Esophagus squamous epithelium (tissue), 5 donors: ENCODE results near the gene NMNAT3. TPM values are rescaled to one million over a fixed set of nuclear protein-coding genes. Genes with fewer than 3 reads are reported as not detected.

ENCODE experiments used
- DNase-seq: peaks from one replicate; lab custom pipeline; 2025; lab: John Stamatoyannopoulos, UW
- H3K27ac ChIP-seq, 4 donors: fragments of 200-600 bp; sonication (generic); one replicate each; pipeline ENCODE4 v1.5.1; 2016 to 2019; ENCODE audit warnings: mild to moderate bottlenecking in 1 of 4
- H3K27me3 ChIP-seq, 4 donors: fragments of 200-600 bp; sonication (generic); 1 replicate in 3 of 4; 2 replicates in 1 of 4; pipeline versions ENCODE4 v1.5.1 to v1.6.0; 2017 to 2021; ENCODE audit warnings: antibody characterized with exemption in 1 of 4
- H3K36me3 ChIP-seq, 3 donors: fragments of 200-600 bp; sonication (generic); one replicate each; pipeline ENCODE4 v1.5.1; 2016 to 2019
- H3K4me1 ChIP-seq, 3 donors: fragments of 200-600 bp; sonication (generic); one replicate each; pipeline ENCODE4 v1.5.1; 2017 to 2019
- H3K4me3 ChIP-seq, 4 donors: fragments of 200-600 bp; sonication (generic); 1 replicate in 3 of 4; 2 replicates in 1 of 4; pipeline ENCODE4 v1.5.1; 2016 to 2019; ENCODE audit warnings: mild to moderate bottlenecking in 2 of 4, moderate library complexity in 1 of 4
- H3K9me3 ChIP-seq, 3 donors: fragments of 200-600 bp; sonication (generic); one replicate each; pipeline ENCODE4 v1.5.1; 2016 to 2019
- POLR2A ChIP-seq, 4 donors: fragments of 450-650 bp; IDR thresholded peaks; one replicate each; pipeline ENCODE4 v1.6.1; 2017; ENCODE audit warnings: antibody characterized with exemption in 4 of 4, mild to moderate bottlenecking in 4 of 4, moderate library complexity in 3 of 4
- WGBS, 2 donors: methylation state at CpG; one replicate each; pipeline ENCODE4 v1.1.5; 2018; 5-methylcytosine and 5-hydroxymethylcytosine counted together
- intact Hi-C: fragments of 100-400 bp; cut with DNase I; formaldehyde crosslinking; loops from one replicate; pipeline ENCODE4 v1.15.0; 2022
- total RNA-seq, 4 donors: library from RNA; depleted of rRNA; stranded (reverse); fragments of >200 nt; gene quantifications; one replicate each; pipeline ENCODE4 v1.1.0, GENCODE V29; 2016
- TF ChIP-seq, protein P1 (sequence below), 6 experiments: fragments of 450-650 bp in 4 of 6; fragments of 200-600 bp in 2 of 6; sonication (generic) in 2 of 6; IDR thresholded peaks; one replicate each; pipeline ENCODE4 v1.5.1; 2016 to 2019; ENCODE audit warnings: antibody characterized with exemption in 6 of 6, mild to moderate bottlenecking in 4 of 6, moderate library complexity in 4 of 6
- donor health status: DM: yes; HTN: yes; CAD: no.

Gene NMNAT3
- total RNA-seq, 4 donors from 2014 or later, result 7.6 to 11.6 (median 9.4) TPM

DNA sequence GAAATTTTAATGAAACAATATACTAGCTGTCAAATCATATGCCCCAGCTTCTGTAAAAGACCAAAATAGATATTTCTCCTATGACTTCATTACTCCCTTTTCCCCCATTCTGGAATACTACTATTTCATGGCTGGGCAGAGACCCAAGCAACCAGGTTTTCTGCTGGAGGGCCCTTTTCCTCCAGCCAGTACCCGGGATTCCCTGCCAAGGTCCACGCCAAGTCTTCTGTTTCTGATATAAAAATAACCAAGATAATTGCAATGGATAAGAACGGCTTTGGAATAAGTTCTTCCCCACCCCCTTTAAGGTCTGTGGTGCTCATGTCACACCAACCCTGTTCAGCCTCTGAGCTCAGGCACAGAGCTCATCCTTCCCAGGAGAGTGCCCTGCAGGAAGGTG lies 17.2 kb upstream of the NMNAT3 start:
- Histone ChIP-seq H3K9me3 (no peaks in the 10 kb centered on the region), H3K4me1 (no peaks in the 10 kb centered on the region), H3K36me3 (no peaks in the 10 kb centered on the region), H3K27me3 (peaks cover 0 to 18% (median 0%) of the 10 kb centered on the region in 4 donors), H3K27ac (no peak overlapping the region), H3K4me3 (no peak overlapping the region)
- no peak for DNase-seq
- intact Hi-C loops, result no loop called here
- 28 to 38% methylated on average over 3 of the region's 3 CpGs for WGBS, 2 donors
- TF ChIP-seq, protein P1, sequence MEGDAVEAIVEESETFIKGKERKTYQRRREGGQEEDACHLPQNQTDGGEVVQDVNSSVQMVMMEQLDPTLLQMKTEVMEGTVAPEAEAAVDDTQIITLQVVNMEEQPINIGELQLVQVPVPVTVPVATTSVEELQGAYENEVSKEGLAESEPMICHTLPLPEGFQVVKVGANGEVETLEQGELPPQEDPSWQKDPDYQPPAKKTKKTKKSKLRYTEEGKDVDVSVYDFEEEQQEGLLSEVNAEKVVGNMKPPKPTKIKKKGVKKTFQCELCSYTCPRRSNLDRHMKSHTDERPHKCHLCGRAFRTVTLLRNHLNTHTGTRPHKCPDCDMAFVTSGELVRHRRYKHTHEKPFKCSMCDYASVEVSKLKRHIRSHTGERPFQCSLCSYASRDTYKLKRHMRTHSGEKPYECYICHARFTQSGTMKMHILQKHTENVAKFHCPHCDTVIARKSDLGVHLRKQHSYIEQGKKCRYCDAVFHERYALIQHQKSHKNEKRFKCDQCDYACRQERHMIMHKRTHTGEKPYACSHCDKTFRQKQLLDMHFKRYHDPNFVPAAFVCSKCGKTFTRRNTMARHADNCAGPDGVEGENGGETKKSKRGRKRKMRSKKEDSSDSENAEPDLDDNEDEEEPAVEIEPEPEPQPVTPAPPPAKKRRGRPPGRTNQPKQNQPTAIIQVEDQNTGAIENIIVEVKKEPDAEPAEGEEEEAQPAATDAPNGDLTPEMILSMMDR (IDR thresholded peaks at IDR 0.05), result no peak
- no peak for TF ChIP-seq POLR2A (IDR thresholded peaks at IDR 0.05)

DNA sequence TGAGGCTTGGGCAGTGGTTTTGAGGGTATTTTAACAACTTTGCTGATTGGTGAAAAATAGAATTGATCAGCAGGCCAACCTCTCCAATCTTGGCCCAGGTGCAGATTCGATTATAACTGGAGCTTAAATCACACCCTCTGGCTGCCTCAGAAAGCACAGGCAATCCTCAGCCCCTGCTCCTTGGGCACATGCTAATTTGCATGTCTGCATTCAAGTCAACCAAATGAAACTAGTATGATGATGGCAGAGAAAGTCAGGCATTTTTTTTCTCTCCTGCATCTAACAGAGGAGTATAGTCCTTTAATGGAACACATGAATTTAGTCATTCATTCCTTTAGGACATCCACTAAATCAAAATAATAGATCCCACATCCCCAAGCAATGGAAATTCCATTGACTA lies 16.8 kb upstream of the NMNAT3 start:
- H3K36me3 ChIP-seq, result no peaks in the 10 kb centered on the region
- no peak for TF ChIP-seq POLR2A (IDR thresholded peaks at IDR 0.05)
- TF ChIP-seq, protein P1 (IDR thresholded peaks at IDR 0.05), result no peak
- peaks cover 0 to 18% (median 0%) of the 10 kb centered on the region in 4 donors for H3K27me3 ChIP-seq
- no peaks in the 10 kb centered on the region for H3K4me1 ChIP-seq
- intact Hi-C loops, result no loop called here
- no peak overlapping the region for H3K27ac ChIP-seq
- DNase-seq, result no peak
- no peak overlapping the region for H3K4me3 ChIP-seq
- no peaks in the 10 kb centered on the region for H3K9me3 ChIP-seq
- 56 to 80% methylated on average over 1 of the region's 1 CpG for WGBS, 2 donors

DNA sequence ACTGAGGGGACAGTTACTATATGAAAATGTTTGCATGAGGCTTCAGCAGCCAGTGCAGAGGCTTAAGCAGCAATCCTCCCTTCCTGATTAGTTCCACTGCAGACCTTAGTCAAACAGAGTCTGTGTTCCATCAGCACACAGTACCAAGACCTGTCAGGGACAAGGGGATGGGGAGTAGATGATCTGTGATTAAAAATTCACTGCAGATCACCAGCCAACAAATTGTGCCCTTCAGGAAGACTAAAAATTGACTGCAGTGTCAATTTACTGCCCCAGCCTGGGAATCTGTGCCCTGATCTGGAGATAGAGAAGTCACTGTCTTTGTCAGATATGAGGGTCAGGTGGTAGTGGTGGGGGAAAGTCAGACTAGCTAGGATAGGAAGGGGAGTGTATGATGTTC lies 13.8 kb upstream of the NMNAT3 start:
- Histone ChIP-seq H3K4me1 (no peaks in the 10 kb centered on the region), H3K4me3 (no peak overlapping the region), H3K27ac (no peak overlapping the region), H3K27me3 (peaks cover 0 to 39% (median 0%) of the 10 kb centered on the region in 4 donors), H3K9me3 (no peaks in the 10 kb centered on the region), H3K36me3 (no peaks in the 10 kb centered on the region)
- no peak for DNase-seq
- intact Hi-C loops, result no loop called here
- TF ChIP-seq, protein P1 (IDR thresholded peaks at IDR 0.05), result no peak
- TF ChIP-seq POLR2A (IDR thresholded peaks at IDR 0.05), result no peak

DNA sequence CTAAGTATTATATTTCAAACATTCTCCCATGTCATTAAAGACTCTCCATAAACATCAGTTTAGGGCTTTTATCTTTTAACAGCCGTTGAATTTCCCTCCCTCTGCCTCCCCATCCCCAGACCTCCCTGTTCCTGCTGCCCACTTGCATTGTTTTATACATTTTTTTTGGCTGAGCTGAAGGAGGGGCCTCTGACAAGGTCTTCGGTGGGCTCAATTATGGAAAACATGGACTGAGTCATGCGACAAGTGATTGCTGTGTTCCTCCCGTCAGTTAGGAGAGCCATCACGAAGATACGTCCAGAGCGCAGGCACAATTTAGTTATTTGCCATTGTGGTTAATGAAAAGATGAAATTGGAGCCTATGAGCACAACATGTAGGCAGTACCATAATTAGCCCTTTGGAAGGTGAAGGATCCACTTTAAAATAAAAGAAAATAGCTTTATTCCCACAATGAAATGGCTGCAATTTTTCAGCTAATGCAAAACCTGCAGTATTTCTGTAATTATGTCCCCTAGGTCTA lies 12.0 kb upstream of the NMNAT3 start:
- H3K9me3 ChIP-seq, result no peaks in the 10 kb centered on the region
- H3K36me3 ChIP-seq, result no peaks in the 10 kb centered on the region
- intact Hi-C loops, result no loop called here
- peaks cover 0 to 36% (median 0%) of the 10 kb centered on the region in 4 donors for H3K27me3 ChIP-seq
- no peak overlapping the region for H3K4me3 ChIP-seq
- TF ChIP-seq POLR2A (IDR thresholded peaks at IDR 0.05), result no peak
- TF ChIP-seq, protein P1 (IDR thresholded peaks at IDR 0.05), result no peak
- H3K4me1 ChIP-seq, result no peaks in the 10 kb centered on the region
- H3K27ac ChIP-seq, result no peak overlapping the region
- DNase-seq, result no peak
- 80 to 87% methylated on average over 7 of the region's 7 CpGs for WGBS, 2 donors

DNA sequence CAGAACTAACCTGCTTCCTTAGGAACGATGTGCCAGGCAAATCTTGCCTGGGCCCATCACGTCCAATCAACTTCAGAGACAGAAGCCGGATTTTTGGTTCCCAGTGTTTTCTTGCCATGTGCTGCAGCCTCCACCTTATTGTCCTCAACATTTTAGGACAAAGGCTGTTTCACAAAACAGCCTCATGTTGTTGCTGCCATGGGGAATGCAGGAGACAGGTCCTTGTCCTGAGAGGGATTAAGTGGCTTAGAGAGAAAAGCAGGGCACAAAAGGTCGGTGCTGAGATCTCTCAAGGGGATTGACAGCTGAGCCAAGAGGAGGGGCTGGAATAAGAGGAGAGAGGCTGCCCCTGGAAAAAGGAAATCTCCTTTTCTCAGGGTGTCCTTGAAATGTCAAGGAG lies 11.3 kb upstream of the NMNAT3 start:
- Histone ChIP-seq H3K4me1 (no peaks in the 10 kb centered on the region), H3K9me3 (no peaks in the 10 kb centered on the region), H3K4me3 (no peak overlapping the region), H3K27ac (no peak overlapping the region), H3K36me3 (no peaks in the 10 kb centered on the region), H3K27me3 (peaks cover 0 to 36% (median 0%) of the 10 kb centered on the region in 4 donors)
- TF ChIP-seq, protein P1 (IDR thresholded peaks at IDR 0.05), result no peak
- TF ChIP-seq POLR2A (IDR thresholded peaks at IDR 0.05), result no peak
- intact Hi-C loops, result no loop called here
- 39 to 40% methylated on average over 3 to 4 of the region's 4 CpGs for WGBS, 2 donors
- no peak for DNase-seq
